HepG2 (cell line): ENCODE results near the gene KMT2D. TPM values are rescaled to one million over a fixed set of nuclear protein-coding genes. Genes with fewer than 3 reads are reported as not detected.

Experiments
- CENPT ChIP-seq: sonication (generic); formaldehyde crosslinking; IDR thresholded peaks from 2 replicates; pipeline ENCODE4 v1.8.0; 2022; ENCODE audit warnings: low read depth, mild to moderate bottlenecking, moderate library complexity, missing genetic modification reagents
- CERS6 ChIP-seq: sonication (generic); formaldehyde crosslinking; IDR thresholded peaks from 2 replicates; pipeline ENCODE4 v1.5.0; 2020; ENCODE audit warnings: missing genetic modification reagents
- EP300 ChIP-seq, 3 experiments: sonication (generic) in 1 of 3; formaldehyde crosslinking in 1 of 3; IDR thresholded peaks; 2 replicates each; pipeline versions ENCODE4 v1.5.1 to v1.6.1; 2011 to 2020; ENCODE audit warnings: low read depth in 2 of 3, low read length in 2 of 3, borderline replicate concordance in 1 of 3, improper control_type of control experiment in 1 of 3, mild to moderate bottlenecking in 1 of 3, missing genetic modification reagents in 1 of 3, moderate library complexity in 1 of 3
- GMEB2 ChIP-seq: IDR thresholded peaks from 2 replicates; pipeline ENCODE4 v1.6.1; 2016; ENCODE audit warnings: missing biosample characterization, missing genetic modification reagents, low read depth
- HCFC1 ChIP-seq: fragments of 150-350 bp; IDR thresholded peaks from 2 replicates; pipeline ENCODE4 v1.6.1; 2014; ENCODE audit warnings: low read depth, low read length
- HMGXB3 ChIP-seq: sonication (generic); formaldehyde crosslinking; IDR thresholded peaks from 2 replicates; pipeline ENCODE4 v1.4.0; 2020; ENCODE audit warnings: missing genetic modification reagents, borderline replicate concordance
- HNF4A ChIP-seq: sonication (generic); formaldehyde crosslinking; IDR thresholded peaks from 2 replicates; pipeline ENCODE4 v1.4.0; 2020; ENCODE audit warnings: missing genetic modification reagents
- HOXA9 ChIP-seq: sonication (generic); formaldehyde crosslinking; IDR thresholded peaks from 2 replicates; pipeline ENCODE4 v1.8.1; 2022; ENCODE audit warnings: missing genetic modification reagents, mild to moderate bottlenecking, moderate library complexity, borderline replicate concordance
- PPARG ChIP-seq: conservative IDR thresholded peaks from 2 replicates; pipeline ENCODE4 v1.6.1; 2016; ENCODE audit warnings: missing biosample characterization, missing genetic modification reagents
- RBM22 ChIP-seq: fragments of 200-400 bp; formaldehyde crosslinking; optimal IDR thresholded peaks from 2 replicates; pipeline ENCODE3; 2017; ENCODE audit warnings: mild to moderate bottlenecking, low read length, moderate library complexity
- TCF7L2 ChIP-seq: IDR thresholded peaks from 2 replicates; pipeline ENCODE4 v1.6.1; 2011; ENCODE audit warnings: mild to moderate bottlenecking, low read depth, low read length, moderate library complexity
- TMF1 ChIP-seq: sonication (generic); formaldehyde crosslinking; IDR thresholded peaks from 2 replicates; pipeline ENCODE4 v1.8.1; 2022; ENCODE audit warnings: low read depth, missing genetic modification reagents
- ZBTB25 ChIP-seq: IDR thresholded peaks from 2 replicates; pipeline ENCODE4 v1.6.1; 2018; ENCODE audit warnings: missing genetic modification reagents
- ZNF281 ChIP-seq: sonication (generic); formaldehyde crosslinking; IDR thresholded peaks from 2 replicates; pipeline ENCODE4 v1.4.0; 2020; ENCODE audit warnings: missing genetic modification reagents, borderline replicate concordance
- ZNF558 ChIP-seq: sonication (generic); formaldehyde crosslinking; IDR thresholded peaks from 2 replicates; pipeline ENCODE4 v1.9.0; 2022; ENCODE audit warnings: mild to moderate bottlenecking, missing genetic modification reagents, borderline replicate concordance
- ZNF562 ChIP-seq: sonication (generic); formaldehyde crosslinking; IDR thresholded peaks from 2 replicates; pipeline ENCODE4 v1.8.0; 2022; ENCODE audit warnings: missing genetic modification reagents, borderline replicate concordance
- ZNF616 ChIP-seq: sonication (generic); formaldehyde crosslinking; IDR thresholded peaks from 2 replicates; pipeline ENCODE4 v1.5.0; 2020; ENCODE audit warnings: low read depth, mild to moderate bottlenecking, missing genetic modification reagents
- polyA plus RNA-seq, 8 experiments: library from polyadenylated mRNA; depleted of rRNA in 3 of 8; stranded (reverse) in 7 of 8; unstranded in 1 of 8; fragments of >200 nt; fragmentation: Illumina TruSeq in 4 of 8; extraction: Trizol in 4 of 8; gene quantifications; 2 replicates each; pipeline versions ENCODE4 v1.2.1 to v1.2.3, GENCODE V29; 2011 to 2016; ENCODE audit warnings: low read depth in 4 of 8, missing spikeins in 1 of 8, mixed read lengths in 1 of 8; ENCODE audit not compliant: insufficient read depth in 1 of 8
- total RNA-seq, 5 experiments: library from RNA; depleted of rRNA; stranded (reverse); fragments of >200 nt; fragmentation: Illumina TruSeq; extraction: Trizol; gene quantifications; 2 replicates each; pipeline ENCODE4 v1.2.3, GENCODE V29; 2016; ENCODE audit warnings: low read depth in 1 of 5

The KMT2D gene
- total and polyA plus RNA-seq, 2 of the 13 experiments (the other 11 are each of a cell fraction or from before 2014, with no cell fraction given): 8.1 to 10.4 TPM

- TF ChIP-seq ZBTB25 (no peak), HCFC1 (no peak), ZNF616 (CRISPR knock-in tag) (no peak), TMF1 (CRISPR knock-in tag) (no peak), CENPT (CRISPR knock-in tag) (no peak), CERS6 (CRISPR knock-in tag) (no peak), HOXA9 (no peak), HNF4A (CRISPR knock-in tag) (no peak), HMGXB3 (CRISPR knock-in tag) (no peak), RBM22 (no peak), ZNF562 (CRISPR knock-in tag) (no peak), ZNF281 (CRISPR knock-in tag) (no peak), EP300 (IDR thresholded peaks at IDR 0.05; ENCODE audit: low read depth in 2 of 2, low read length in 2 of 2) (no peak), EP300 (CRISPR knock-in tag; IDR thresholded peaks at IDR 0.05; ENCODE audit: borderline replicate concordance) (no peak), PPARG (no peak; the same call in 1 of the 2 replicates), TCF7L2 (no peak), GMEB2 (CRISPR knock-in tag) (0 out of 2 replicates have a peak, but pooled peaks have one; percentile 53), ZNF558 (CRISPR knock-in tag) (0 out of 2 replicates have a peak, but pooled peaks have one; percentile 52)
Observed at GRCh38 chr12:49069507-49070346, 9.1 kb upstream of the KMT2D start, which contains the start of gene RHEBL1 (continued).
